Activated B cell treated with CpG ODN at 0.5 μM for 24 hours (primary cell): ENCODE data around the gene PDIA5. TPM values are rescaled to one million over a fixed set of nuclear protein-coding genes. Genes with fewer than 3 reads are reported as not detected.
A peak's percentile ranks its signal among the peaks of the same experiment; 100 is the strongest.

Experiments used
- ATAC-seq: fragments of 200-7000 bp; cut with Tn5 transposase; one replicate; pipeline ENCODE4 v1.10.0; 2021; ENCODE audit warnings: low read depth, mild to moderate bottlenecking, moderate library complexity
- CTCF ChIA-PET: fragments of 350-600 bp; sonication (Branson Sonifier 250); formaldehyde crosslinking; loops from one replicate; lab custom pipeline; 2021; ENCODE audit warnings: antibody characterized with exemption; lab: Charles Lee
- POLR2A ChIA-PET: fragments of 350-600 bp; sonication (Branson Sonifier 250); formaldehyde crosslinking; loops from one replicate; lab custom pipeline; 2021; ENCODE audit warnings: antibody characterized with exemption; lab: Charles Lee
- DNase-seq: peaks from one replicate; pipeline ENCODE4 v3.0.0; 2022
- H3K27ac Mint-ChIP-seq: one replicate; pipeline ENCODE4 v1.8.0; 2020; ENCODE audit warnings: mixed read lengths
- H3K27me3 Mint-ChIP-seq: one replicate; pipeline ENCODE4 v1.8.0; 2021; ENCODE audit warnings: mixed read lengths
- H3K36me3 Mint-ChIP-seq: one replicate; pipeline ENCODE4 v1.8.0; 2021; ENCODE audit warnings: low read depth, mixed read lengths
- H3K4me1 Mint-ChIP-seq: one replicate; pipeline ENCODE4 v1.8.0; 2021; ENCODE audit warnings: mixed read lengths
- H3K4me3 Mint-ChIP-seq: one replicate; pipeline ENCODE4 v1.8.0; 2020; ENCODE audit warnings: mild to moderate bottlenecking, mixed read lengths
- H3K9me3 Mint-ChIP-seq: one replicate; pipeline ENCODE4 v1.8.0; 2020; ENCODE audit warnings: mixed read lengths
- CTCF ChIP-seq: fragments of 200-600 bp; IDR thresholded peaks from one replicate; pipeline ENCODE4 v1.8.0; 2022; ENCODE audit warnings: antibody characterized with exemption, mild to moderate bottlenecking
- intact Hi-C: fragments of 100-400 bp; cut with micrococcal nuclease; formaldehyde crosslinking; loops from one replicate; pipeline ENCODE4 v1.15.1; 2024
- total RNA-seq: library from RNA; stranded (reverse); gene quantifications from 2 replicates; pipeline ENCODE4 v1.2.3, GENCODE V29; 2022

Gene PDIA5
- total RNA-seq, 1 donor from 2014 or later: 8.5 TPM

- Mint-ChIP-seq H3K27ac (no peak overlapping the region), H3K4me1 (peaks cover 18% of the 10 kb centered on the region), H3K27me3 (peaks cover 2% of the 10 kb centered on the region), H3K9me3 (no peaks in the 10 kb centered on the region), H3K4me3 (peak overlapping the region; percentile 15), H3K36me3 (no peaks in the 10 kb centered on the region)
- ATAC-seq: no peak
- TF ChIP-seq CTCF: no peak
- intact Hi-C loops: loop anchor here (5.0 kb wide), 1 partner anchor 134 kb away; the partner anchor contains the start of gene SEC22A
- CTCF ChIA-PET: no interaction called here
- no peak for DNase-seq
- POLR2A ChIA-PET: no interaction called here
Observed at GRCh38 chr3:123068601-123069381, 2.0 kb downstream of the PDIA5 start.

GRCh38 chr3:123070510-123070909 is 3.7 kb downstream of the PDIA5 start:
- Mint-ChIP-seq H3K4me3 (no peak overlapping the region), H3K36me3 (no peaks in the 10 kb centered on the region), H3K27me3 (peaks cover 2% of the 10 kb centered on the region), H3K9me3 (no peaks in the 10 kb centered on the region), H3K27ac (no peak overlapping the region), H3K4me1 (peaks cover 18% of the 10 kb centered on the region)
- CTCF ChIA-PET: no interaction called here
- ATAC-seq: no peak
- intact Hi-C loops: no loop called here
- DNase-seq: no peak
- POLR2A ChIA-PET: no interaction called here
- no peak for TF ChIP-seq CTCF

DNA sequence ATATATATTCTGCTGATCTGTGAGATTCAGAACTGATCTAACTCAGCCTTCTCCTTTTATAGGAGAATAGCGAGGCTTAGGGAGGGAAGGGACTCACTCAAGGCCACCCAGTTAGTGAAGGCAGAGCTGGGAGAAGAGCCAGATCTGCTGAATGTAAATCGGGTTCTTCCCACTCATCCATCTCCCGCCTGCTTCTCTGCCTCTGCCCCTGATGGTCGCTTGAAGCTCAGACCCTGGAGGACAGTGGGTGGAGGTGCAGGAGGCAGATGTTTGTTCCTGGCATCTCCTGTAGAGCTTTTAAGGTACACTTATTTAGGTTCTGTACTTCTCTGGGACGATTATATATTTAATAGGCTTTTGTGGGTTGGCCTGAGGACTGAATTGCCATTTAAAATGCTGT is 4.3 kb downstream of the PDIA5 start:
- H3K9me3 Mint-ChIP-seq: no peaks in the 10 kb centered on the region
- CTCF ChIA-PET: no interaction called here
- H3K36me3 Mint-ChIP-seq: no peaks in the 10 kb centered on the region

DNA sequence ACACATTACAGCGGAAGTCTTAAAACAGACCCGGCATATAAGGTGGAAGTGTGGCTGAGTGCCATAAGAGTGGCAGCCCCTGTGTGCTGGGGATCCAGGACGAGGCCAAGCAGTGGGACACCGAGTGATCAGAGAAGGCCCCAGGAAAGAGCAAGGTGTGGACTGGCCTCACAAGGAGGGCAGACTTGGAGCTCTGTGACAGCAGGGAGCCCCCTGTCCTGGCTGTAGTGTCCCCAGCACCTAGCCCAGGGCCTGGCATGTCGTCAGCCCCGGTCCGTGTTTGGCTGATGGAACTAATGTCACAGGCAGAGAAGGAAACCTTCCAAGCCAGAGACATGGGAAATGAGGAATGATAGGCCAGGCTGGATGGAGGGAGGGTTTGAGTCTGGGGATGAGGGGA is 4.8 kb downstream of the PDIA5 start:
- H3K27me3 Mint-ChIP-seq: peaks cover 2% of the 10 kb centered on the region
- ChIA-PET CTCF (no interaction called here), POLR2A (no interaction called here)
- H3K9me3 Mint-ChIP-seq: no peaks in the 10 kb centered on the region
- TF ChIP-seq CTCF: no peak
- intact Hi-C loops: no loop called here
- no peak overlapping the region for H3K27ac Mint-ChIP-seq
- no peaks in the 10 kb centered on the region for H3K36me3 Mint-ChIP-seq
- H3K4me1 Mint-ChIP-seq: peaks cover 17% of the 10 kb centered on the region
- ATAC-seq (no peak), DNase-seq (no peak)
- no peak overlapping the region for H3K4me3 Mint-ChIP-seq

More for the DNA sequence above, 4.3 kb downstream of the PDIA5 start:
- no peak for TF ChIP-seq CTCF
- POLR2A ChIA-PET: no interaction called here
- H3K27me3 Mint-ChIP-seq: peaks cover 2% of the 10 kb centered on the region
- no peak overlapping the region for H3K27ac Mint-ChIP-seq
- peaks cover 18% of the 10 kb centered on the region for H3K4me1 Mint-ChIP-seq
- H3K4me3 Mint-ChIP-seq: no peak overlapping the region
- intact Hi-C loops: no loop called here
- ATAC-seq (no peak), DNase-seq (no peak)

- ChIA-PET POLR2A (no interaction called here), CTCF (no interaction called here)
- intact Hi-C loops: no loop called here
- no peak overlapping the region for H3K27ac Mint-ChIP-seq
- H3K36me3 Mint-ChIP-seq: no peaks in the 10 kb centered on the region
- TF ChIP-seq CTCF: no peak
- no peak overlapping the region for H3K4me3 Mint-ChIP-seq
- no peaks in the 10 kb centered on the region for H3K9me3 Mint-ChIP-seq
- H3K4me1 Mint-ChIP-seq: peaks cover 14% of the 10 kb centered on the region
- no peak for ATAC-seq
- no peak for DNase-seq
- peaks cover 2% of the 10 kb centered on the region for H3K27me3 Mint-ChIP-seq
Observed at GRCh38 chr3:123072152-123072551, 5.3 kb downstream of the PDIA5 start.
